Measurements from ENCODE around the gene PPP2R2D. TPM values are rescaled to one million over a fixed set of nuclear protein-coding genes. Genes with fewer than 3 reads are reported as not detected.

The PPP2R2D gene
- total RNA-seq, 4 donors from 2014 or later, result 38.2 to 49.7 (median 41.0) TPM

- H3K4me3 ChIP-seq, result no peak overlapping the region
- H3K27me3 ChIP-seq, result no peaks in the 10 kb centered on the region
- no peaks in the 10 kb centered on the region for H3K9me3 ChIP-seq
- no peak overlapping the region for H3K27ac ChIP-seq (replicated peaks in 1 of 4)
- H3K36me3 ChIP-seq, result peaks cover 0 to 34% (median 15%) of the 10 kb centered on the region in 4 donors
- intact Hi-C loops (cut with DNase I), result no loop called here
- TF ChIP-seq, protein P1, sequence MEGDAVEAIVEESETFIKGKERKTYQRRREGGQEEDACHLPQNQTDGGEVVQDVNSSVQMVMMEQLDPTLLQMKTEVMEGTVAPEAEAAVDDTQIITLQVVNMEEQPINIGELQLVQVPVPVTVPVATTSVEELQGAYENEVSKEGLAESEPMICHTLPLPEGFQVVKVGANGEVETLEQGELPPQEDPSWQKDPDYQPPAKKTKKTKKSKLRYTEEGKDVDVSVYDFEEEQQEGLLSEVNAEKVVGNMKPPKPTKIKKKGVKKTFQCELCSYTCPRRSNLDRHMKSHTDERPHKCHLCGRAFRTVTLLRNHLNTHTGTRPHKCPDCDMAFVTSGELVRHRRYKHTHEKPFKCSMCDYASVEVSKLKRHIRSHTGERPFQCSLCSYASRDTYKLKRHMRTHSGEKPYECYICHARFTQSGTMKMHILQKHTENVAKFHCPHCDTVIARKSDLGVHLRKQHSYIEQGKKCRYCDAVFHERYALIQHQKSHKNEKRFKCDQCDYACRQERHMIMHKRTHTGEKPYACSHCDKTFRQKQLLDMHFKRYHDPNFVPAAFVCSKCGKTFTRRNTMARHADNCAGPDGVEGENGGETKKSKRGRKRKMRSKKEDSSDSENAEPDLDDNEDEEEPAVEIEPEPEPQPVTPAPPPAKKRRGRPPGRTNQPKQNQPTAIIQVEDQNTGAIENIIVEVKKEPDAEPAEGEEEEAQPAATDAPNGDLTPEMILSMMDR (IDR thresholded peaks at IDR 0.05), result no peak
- TF ChIP-seq EP300 (IDR thresholded peaks at IDR 0.05), result no peak
- TF ChIP-seq POLR2AphosphoS5 (IDR thresholded peaks at IDR 0.05), result no peak
- no peak for TF ChIP-seq POLR2A (IDR thresholded peaks at IDR 0.05; ENCODE audit: low read depth)
- 83% methylated on average over 5 of the region's 5 CpGs for WGBS
- DNase-seq (ENCODE audit: extremely low spot score), result no peak
- peaks cover 54 to 77% (median 73%) of the 10 kb centered on the region in 4 donors for H3K4me1 ChIP-seq
Observed at GRCh38 chr10:131908151-131908550, 7.3 kb downstream of the PPP2R2D start.

GRCh38 chr10:131909014-131909808 lies 8.4 kb downstream of the PPP2R2D start:
- no peak for DNase-seq (ENCODE audit: extremely low spot score)

DNA sequence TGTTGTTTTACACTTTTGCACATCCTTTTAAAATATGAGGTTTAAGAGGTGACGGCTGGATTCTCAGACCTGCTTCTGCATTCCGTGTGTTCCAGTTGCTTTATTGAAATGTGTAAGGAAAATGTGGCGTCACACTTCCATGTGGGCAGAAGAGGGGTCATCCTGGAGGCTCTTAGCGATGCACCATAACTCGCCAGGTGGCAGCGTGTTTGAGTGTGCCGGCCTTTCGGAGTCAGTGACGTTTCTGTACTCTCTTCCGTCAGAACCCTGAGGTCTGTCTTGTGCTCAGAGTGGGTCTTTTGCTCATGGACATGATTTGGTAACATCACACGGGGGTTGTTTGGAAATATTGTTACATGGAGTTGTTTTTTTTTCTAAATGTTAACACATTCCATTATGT lies 9.1 kb downstream of the PPP2R2D start:
- TF ChIP-seq EP300 (IDR thresholded peaks at IDR 0.05) (no peak), POLR2A (IDR thresholded peaks at IDR 0.05; ENCODE audit: low read depth) (no peak), POLR2AphosphoS5 (IDR thresholded peaks at IDR 0.05) (no peak)
- TF ChIP-seq, protein P1 (IDR thresholded peaks at IDR 0.05), result no peak
- H3K27ac ChIP-seq (replicated peaks in 1 of 4), result no peak overlapping the region
- peaks cover 40 to 63% (median 60%) of the 10 kb centered on the region in 4 donors for H3K4me1 ChIP-seq
- intact Hi-C loops (cut with DNase I), result no loop called here
- H3K4me3 ChIP-seq, result no peak overlapping the region
- H3K27me3 ChIP-seq, result no peaks in the 10 kb centered on the region
- peaks cover 0 to 34% (median 15%) of the 10 kb centered on the region in 4 donors for H3K36me3 ChIP-seq
- WGBS, result 89% methylated on average over 11 of the region's 11 CpGs
- no peaks in the 10 kb centered on the region for H3K9me3 ChIP-seq
- no peak for DNase-seq (ENCODE audit: extremely low spot score)

More at GRCh38 chr10:131909014-131909808, 8.4 kb downstream of the PPP2R2D start:
- intact Hi-C loops (cut with DNase I), result no loop called here
- H3K4me3 ChIP-seq, result no peak overlapping the region
- H3K9me3 ChIP-seq, result no peaks in the 10 kb centered on the region
- H3K27me3 ChIP-seq, result no peaks in the 10 kb centered on the region
- peaks cover 47 to 70% (median 63%) of the 10 kb centered on the region in 4 donors for H3K4me1 ChIP-seq
- TF ChIP-seq, protein P1 (IDR thresholded peaks at IDR 0.05), result no peak
- 76% methylated on average over 8 of the region's 8 CpGs for WGBS
- no peak overlapping the region for H3K27ac ChIP-seq (replicated peaks in 1 of 4)
- peaks cover 0 to 34% (median 15%) of the 10 kb centered on the region in 4 donors for H3K36me3 ChIP-seq

DNA sequence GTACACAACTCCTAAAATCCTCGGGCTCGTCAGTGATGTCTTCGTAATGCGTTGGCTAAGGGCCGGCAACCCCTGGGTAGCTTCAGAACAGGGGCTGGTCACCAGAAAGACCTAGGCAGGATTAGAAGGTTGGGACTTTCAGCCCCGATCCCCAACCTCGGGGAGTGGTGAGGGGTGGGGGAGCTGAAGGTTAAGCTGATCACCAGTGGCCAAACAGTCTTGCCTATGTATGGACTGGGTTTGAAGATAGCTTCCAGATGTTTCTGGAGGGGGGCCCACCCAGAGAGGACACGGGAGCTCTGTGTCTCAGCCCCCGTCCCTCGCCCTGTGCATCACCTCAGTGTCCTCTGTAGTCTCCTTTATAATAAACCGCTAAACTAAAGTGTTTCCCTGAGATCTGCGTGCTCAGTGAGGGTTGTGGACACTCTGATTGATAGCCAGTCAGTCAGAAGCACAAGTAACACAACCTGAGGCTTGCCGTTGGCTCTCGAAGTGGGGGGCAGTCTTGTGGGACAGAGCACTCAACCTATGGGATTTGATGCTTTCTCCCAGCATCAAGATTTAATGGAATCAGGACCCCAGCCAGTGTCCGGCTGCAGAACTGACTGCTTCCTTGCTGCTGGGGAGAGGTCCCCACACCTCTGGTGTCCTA lies 10.0 kb downstream of the PPP2R2D start:
- WGBS, result 87% methylated on average over 13 of the region's 15 CpGs
- Histone ChIP-seq H3K4me3 (no peak overlapping the region), H3K9me3 (no peaks in the 10 kb centered on the region), H3K4me1 (peaks cover 38 to 61% (median 52%) of the 10 kb centered on the region in 4 donors), H3K36me3 (peaks cover 0 to 29% (median 11%) of the 10 kb centered on the region in 4 donors), H3K27ac (replicated peaks in 1 of 4) (peak overlapping the region in 1 of 4 donors; percentile 21), H3K27me3 (no peaks in the 10 kb centered on the region)
- TF ChIP-seq POLR2A (IDR thresholded peaks at IDR 0.05; ENCODE audit: low read depth) (no peak), EP300 (IDR thresholded peaks at IDR 0.05) (no peak), POLR2AphosphoS5 (IDR thresholded peaks at IDR 0.05) (no peak)
- TF ChIP-seq, protein P1 (IDR thresholded peaks at IDR 0.05), result no peak
- intact Hi-C loops (cut with DNase I), result no loop called here
- DNase-seq (ENCODE audit: extremely low spot score), result no peak
